ENCODE results near the gene EPHA10.
"Not testable (repeated sequence)": the region's sequence is repeated elsewhere in the genome, so short reads cannot be mapped to it uniquely, and the experiment has no call there.

The EPHA10 gene

DNA sequence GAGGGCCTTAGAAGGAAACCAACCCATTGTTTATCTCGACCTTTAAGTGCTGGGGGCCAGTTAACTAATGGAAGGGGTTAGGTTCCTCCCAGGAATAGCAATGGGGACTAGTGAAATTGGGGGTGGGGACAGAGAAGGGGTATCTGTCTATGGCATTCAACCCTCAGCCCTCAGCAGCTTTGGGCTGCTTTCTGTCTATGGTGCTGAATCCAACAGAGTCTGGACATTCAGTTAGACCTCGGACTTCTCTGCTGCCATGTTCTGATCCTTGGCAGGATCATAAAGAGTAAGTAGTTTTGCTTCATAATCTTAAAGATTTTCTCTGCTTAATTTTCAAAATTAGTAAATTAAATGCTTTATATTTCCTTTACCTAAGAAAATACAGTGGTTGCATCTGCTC is 2.6 kb upstream of the EPHA10 start:
- DNase-seq: no peak

DNA sequence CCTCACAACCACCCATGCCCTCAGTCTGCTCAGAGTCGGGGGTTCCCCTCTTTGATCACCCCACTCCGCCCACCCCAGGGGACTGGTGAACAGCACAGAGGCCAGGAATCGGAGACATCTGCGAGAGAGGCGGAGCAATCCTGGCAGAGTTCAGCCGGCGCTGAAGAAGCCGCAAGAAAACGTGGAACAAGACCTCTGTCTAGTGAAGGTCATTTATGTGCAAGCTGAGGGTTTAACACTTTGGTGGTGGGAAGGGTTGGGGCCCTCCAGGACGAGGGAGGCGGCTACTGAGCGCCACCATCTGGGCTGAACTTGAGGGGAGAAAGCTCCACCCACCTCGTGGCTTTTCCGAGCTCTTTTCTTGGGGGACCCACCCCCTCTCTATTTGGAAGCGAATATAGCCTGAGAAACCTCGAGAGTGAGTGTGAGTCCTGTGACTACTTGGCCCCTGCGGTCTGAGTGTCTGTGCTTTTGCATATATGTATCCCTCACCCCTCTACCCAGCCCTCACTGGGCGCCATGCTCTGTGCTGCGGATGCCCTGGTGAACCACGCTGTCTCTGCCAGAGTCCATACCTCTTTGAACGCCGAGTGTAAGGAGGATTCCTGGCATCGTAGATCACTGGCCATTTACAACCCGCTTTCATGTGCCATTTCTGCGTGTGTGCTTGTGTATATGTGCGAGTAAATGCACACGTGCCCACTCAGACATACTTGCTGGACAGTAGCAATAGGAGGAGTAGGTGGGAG is 1.2 kb upstream of the EPHA10 start:
- DNase-seq: peak; percentile 85

DNA sequence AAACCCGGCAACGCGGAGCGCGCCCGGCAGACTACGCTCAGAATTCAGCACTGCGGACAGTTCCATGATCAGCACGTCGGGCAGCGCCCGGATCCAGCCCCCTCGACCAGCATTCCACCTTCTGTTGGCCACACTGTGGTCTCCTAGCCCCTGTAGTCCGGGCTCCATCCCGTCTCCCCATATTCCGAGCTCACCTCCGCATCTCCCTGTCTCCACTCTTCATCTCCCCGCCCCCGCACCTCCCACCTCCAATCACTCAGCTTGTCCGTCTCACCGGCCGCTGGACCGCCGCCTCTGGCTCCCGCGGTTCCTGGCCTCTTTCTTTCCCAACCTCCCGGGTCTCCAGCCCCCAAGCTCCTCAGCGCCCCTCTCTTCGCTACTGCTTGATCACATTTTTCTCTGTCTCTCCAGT is 500 bp downstream of the EPHA10 start:
- no peak for DNase-seq

DNA sequence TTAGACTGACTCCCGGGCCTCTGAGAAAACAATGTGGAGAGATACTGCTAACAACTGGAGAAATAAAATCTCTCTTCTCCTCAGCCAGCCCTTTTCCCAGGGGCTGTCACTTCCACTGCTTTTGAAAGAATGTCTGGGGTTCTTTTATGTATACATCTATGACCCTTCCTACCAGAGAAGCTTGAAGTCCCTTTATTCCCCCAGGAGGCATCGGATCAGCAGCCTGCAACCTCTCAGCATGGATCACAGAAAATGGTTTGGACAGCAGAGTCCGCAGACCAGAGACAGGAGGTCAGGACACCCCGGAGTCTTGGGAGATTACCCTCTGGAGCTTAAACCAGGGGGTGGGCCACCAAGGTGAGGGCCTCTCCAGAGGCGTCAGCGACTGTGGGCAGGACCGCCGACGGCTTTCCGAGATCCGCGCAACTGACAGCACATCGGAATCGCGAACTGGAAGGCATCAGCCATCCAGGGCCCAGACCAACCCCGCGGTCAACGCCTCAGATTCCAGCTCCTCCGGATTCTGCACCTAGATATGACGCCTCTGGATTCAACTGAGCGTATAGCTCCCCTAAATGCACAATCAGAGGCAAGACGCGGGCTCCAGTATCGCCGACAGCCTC is 1.0 kb downstream of the EPHA10 start:
- no peak for DNase-seq

DNA sequence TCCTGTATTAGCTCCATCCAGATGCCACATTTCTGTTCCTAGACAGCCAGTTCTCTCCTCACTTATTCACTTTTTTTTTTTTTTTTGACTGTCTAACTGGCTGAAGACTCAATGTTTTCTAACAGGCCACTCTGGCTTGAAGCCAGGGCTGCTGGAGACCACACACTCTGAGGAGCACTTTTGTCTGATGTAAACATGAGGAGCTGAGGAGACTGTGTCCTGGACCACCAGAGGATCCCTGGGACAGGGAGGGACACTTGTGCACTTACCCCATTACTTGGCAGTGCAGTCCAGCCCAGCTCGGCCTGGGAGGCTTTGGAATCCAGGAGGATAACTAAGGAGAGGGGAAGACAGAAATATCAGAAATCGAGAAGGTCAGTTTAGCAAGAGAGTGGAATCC is 2.4 kb downstream of the EPHA10 start:
- no peak for DNase-seq

DNA sequence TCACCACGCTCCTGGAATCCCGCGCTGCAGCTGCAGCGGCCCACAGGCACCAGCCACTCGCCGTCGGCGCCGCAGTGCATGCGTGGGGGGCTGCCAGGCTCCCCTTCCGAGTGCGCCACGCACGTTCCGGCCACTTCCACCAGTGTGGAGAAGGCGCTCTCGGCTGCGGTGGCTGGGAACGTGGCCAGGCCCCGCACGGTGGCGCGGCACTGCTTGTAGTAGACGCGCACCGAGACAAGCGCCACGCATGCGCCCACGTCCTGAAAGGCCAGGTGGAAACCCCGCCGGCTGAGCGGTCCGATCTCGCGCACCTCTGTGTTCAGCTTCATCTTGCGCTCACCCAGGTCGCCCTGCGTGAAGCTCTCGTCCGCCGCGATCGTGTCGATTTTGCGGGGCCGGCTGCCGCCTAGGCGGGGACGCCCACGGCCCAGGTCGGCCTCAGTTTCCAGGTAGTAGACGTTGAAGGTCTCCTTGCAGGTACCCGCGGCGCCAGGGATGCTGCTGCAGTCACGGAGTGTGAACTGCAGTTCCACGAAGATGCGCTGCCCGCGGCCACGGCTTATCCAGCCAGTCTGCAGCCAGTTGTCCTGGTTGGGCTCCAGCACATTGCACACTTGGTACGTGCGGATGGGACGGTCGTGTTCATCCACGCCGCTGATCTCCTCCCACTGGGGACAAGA is 3.4 kb downstream of the EPHA10 start:
- DNase-seq: no peak

DNA sequence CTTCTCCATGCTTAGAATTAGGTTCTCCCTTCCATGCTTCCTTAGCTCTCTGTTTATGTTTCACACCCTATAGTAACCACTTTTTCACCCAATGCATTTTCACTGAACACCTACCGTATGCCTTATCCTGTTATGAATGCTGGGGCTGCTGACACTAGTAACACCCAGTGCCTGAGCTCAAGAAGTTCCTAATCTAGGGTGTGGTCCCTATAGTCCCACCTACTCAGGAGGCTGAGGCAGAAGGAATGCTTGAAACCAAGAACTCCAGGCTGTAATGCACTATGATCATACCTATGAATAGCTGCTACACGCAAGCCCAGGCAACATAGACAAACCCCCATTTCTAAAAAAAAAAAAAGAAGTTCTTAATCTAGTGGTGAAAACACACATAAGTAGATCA is 5.5 kb downstream of the EPHA10 start:
- DNase-seq: no peak

DNA sequence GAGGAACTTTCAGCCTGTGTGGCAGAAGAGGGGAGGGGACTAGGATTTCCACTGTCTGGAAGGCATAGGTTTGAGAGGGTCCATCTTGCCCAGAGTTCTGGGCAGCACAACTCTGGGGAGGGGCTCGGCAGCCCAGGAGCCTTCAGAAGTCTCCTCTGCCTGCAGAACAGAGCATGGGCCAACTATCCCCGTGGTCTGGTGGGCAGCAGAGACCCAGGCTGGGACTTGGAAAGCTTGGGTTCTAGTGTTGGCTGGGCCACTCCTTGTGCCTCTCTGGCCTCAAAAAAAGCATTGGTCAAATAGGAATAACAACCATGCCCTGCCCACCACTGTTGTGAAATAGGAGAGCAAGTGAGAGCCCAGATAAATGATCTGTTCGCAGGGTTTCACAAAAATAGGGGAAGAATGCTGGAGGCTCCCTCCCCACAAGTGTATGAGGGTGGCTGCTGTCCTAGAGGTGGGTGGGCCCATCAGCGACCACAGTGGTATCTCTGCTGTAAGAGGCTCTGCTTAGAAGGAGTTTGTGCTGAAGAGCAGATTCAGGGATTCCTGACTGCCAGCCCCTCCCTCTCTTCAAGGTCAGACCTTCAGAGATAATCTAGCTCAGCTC is 8.9 kb downstream of the EPHA10 start:
- no peak for DNase-seq

DNA sequence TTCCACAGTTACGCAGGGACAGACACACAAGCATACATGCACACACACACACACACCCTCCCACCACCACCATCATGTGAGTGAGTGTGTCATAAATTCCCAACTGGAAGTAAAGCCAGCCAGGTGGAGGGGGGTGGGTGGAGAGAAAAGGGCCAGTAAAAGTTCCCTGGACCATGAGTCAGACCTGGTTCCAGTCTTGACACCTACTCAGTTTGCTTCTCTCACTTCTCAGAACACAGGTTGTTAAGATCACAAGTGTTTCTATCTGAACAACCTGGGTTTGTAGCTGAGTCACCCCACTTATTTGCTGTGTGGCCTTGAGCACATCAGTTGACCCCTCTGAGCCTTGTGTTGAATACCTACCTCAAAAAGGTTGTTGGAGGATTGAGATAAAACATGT is 9.6 kb downstream of the EPHA10 start:
- no peak for DNase-seq

DNA sequence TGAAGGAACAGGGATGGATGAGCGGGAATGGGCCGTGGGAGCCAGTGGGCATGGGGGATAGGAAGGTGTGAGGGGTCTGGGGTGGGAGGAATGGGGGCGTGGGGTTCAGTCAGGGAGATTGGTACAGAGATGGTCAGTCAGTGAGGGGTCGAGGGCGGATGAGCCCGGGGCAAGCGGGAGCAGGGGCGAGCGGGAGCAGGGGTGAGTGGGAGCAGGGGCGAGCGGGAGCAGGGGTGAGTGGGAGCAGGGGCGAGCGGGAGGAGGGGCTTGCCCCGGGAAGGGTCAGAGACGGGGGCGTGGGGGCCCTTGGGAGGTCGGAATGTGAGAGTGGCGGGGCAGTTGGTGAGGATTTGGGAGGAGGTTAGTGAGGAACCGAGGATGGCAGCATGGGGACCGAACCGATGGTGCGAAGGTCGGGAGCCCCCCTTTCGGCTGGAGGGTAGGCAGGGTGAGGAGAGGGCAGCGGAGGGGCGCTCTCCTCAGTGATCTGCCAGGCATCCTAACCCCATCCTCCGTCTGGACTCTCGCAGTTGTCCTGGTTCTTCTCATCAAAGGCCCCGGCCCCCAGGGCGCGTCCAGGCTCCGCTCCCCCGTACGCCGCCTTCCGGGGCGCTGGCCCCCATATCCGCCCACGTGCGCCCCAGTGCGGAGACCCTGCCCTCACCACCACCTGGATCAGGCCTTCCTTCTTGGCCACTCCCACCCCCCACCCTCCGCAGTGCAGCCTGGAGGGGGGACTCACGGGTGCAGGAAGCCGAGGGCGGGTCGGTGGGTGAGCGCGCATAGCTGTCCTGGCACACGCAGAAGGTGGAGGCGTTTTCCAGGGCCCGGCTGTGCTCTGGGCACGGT is 11.2 kb downstream of the EPHA10 start:
- DNase-seq: no peak

DNA sequence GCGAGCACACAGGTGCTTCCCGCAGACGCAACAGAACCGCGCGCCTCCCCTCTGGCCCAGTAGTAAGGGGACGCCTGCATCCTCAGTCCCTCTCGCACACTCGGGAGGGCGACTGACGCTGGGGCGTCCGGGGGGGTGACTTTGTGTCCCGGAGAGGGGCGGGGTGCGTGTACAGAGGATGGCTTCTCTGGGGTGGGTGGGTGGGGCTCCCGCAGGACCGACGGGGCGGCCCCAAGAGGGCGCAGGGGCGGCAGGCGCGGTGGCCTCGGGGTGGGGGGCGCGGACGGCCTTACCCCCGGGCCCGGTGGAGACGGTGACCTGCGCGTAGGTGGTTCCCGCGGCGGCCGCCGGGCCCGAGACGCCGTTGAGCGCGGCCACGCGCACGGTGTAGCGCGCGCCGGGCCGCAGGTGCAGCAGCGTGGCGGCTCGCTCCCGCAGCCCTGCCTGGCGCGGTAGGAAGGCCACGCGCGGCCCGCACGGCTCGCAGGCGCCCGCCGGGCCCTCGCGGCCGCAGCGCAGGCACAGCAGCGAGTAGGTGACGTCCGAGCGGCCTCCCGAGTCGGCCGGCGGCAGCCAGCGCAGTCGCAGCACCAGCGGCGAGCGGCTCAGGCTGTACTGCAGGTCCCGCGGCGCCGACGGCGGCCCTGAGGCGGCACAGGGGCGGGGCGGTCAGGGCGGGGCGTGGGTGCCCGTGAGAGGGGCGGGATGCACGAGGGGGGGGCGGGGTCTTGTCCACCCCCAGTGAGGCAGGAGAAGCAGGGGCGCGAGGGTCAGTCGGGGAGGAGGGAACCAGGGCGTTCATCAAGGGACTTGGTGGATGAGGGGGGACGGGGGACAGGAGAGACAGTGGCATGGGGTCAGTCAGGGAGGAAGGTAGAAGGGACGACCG is 12.1 kb downstream of the EPHA10 start:
- peak; percentile 83 for DNase-seq

DNA sequence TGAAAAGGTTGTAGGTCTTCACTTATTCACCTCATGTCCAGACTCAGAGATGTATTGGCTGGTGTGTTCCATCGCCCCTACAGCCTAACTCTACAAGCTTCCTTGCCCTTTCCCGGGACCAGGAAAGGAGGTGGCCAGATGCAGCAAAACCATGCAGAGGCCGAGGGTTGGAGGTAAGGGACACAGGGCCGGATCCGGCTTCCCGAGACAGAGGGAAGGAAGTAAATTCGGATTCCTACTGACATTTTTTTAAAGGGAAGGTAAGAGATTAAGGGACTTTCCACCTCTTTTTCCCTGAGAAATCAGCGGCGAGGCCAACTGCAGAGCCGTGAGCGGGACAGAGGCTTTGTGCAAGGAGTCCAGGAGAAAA is 12.7 kb downstream of the EPHA10 start:
- DNase-seq: no peak

DNA sequence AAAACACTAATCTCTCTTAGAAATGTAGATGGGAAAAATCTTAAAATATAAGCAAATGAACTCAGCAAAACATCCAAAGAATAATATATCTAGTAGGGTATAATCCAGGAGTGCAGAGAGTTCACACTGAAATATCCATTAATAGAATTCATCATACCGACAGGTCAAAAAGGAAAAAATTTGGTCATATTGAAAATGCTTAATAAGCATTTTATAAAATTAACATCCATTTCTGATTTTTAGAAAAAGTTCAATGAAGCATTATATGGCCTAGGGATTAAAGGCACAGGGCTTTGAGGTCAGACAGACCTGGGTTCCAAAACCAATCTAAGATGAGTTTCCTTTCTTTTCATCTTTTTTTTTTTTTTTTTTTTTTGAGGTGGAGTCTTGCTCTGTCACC is 16.4 kb downstream of the EPHA10 start:
- DNase-seq: no peak

DNA sequence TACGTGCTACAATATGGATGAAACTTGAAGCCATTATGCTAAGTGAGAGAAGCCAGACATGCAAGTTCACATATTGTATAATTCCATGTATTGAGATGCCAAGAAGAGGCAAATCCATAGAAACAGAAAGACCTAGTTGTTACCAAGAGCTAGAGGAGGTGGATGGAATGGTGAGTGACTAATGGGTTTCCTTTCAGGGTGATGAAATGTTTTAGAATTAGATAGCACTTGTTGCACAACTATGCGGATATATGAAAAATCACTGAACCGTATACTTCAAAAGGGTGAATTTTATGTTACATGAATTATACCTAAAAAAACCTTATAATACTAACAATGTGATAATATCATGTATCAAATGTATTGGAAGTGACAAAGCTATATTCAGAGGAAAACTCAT is 18.1 kb downstream of the EPHA10 start:
- DNase-seq: no peak

DNA sequence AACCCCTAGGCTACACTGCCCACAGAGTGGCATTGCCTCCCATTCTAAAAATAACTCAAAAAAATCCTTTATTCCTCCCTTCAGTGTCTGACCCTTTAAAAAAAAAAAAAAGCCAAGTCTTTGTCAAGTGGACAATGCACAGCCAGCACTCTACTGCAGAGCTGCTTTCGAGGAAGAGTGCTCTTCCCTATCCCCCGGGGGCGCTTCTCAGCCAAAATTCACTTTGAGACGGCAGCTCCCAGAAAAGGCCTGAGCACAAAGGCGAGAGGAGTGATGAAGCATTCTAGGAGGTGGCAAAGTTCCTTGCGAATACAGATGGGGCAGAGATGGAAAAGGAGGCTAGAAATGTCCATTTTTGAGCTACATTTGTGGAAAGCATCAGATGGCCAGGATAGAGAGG is 23.3 kb downstream of the EPHA10 start:
- no peak for DNase-seq

DNA sequence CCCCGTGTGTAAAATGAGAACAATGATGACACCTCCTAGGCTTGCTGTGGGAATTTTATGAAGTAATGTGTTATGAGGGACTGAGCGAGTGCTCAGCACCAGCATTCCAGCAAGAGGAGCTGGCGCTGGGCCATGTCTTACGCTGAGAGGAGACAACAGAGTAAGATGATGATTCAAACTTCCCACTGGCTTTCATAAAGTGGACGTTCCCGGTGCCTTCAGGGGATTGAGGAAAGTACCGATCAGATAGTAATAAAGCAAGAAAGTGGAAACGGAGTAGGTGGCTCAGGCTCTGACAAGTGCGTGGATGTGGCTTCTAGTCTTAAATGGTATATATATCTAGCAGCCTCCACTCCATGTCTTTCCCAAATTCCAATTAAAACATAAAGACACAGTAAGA is 23.8 kb downstream of the EPHA10 start:
- DNase-seq: no peak

DNA sequence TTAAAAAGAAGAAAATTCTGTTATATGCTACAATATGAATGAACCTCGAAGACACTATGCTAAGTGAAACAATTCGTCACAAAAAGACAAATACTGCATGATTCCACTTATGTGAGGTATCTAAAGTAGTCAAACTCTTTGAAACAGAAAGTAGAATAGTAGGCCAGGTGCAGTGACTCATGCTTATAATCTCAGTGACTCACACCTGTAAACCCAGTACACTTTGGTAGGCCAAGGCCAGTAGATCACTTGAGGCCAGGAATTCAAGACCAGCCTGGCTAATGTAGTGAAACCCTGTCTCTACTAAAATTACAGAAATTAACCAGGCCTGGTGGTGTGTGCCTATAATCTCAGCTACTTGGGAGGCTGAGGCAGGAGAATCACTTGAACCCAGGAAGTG is 25.7 kb downstream of the EPHA10 start:
- no peak for DNase-seq

DNA sequence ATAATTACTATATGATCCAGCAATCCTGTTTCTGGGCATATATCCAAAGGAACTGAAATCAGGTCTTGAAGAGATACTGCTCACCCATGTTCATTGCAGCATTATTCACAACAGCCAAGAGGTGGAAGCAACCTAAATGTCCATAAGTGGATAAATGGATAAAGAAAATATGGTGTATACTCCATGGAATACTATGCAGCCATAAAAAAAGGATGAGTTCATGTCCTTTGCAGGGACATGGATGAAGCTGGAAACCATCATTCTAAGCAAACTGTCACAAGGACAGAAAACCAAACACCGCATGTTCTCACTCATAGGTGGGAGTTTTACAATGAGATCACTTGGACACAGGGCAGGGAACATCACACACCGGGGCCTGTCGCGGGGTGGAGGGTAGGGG is 26.3 kb downstream of the EPHA10 start:
- DNase-seq: not testable (repeated sequence)

DNA sequence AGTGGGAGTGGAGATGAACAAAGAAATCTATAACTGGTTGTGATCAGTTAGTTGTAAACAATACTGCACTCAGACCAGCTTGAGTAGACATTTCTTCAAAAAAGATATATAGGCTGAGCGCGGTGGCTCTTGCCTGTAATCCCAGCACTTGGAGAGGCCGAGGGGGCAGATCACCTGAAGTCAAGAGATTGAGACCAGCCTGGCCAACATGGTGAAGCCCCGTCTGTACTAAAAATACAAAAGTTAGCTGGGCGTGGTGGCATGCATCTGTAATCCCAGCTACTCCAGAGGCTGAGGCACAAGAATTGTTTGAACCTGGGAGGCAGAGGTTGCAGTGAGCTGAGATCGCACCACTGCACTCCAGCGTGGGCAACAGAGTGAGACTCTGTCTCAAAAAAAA is 26.9 kb downstream of the EPHA10 start:
- DNase-seq: not testable (repeated sequence)

DNA sequence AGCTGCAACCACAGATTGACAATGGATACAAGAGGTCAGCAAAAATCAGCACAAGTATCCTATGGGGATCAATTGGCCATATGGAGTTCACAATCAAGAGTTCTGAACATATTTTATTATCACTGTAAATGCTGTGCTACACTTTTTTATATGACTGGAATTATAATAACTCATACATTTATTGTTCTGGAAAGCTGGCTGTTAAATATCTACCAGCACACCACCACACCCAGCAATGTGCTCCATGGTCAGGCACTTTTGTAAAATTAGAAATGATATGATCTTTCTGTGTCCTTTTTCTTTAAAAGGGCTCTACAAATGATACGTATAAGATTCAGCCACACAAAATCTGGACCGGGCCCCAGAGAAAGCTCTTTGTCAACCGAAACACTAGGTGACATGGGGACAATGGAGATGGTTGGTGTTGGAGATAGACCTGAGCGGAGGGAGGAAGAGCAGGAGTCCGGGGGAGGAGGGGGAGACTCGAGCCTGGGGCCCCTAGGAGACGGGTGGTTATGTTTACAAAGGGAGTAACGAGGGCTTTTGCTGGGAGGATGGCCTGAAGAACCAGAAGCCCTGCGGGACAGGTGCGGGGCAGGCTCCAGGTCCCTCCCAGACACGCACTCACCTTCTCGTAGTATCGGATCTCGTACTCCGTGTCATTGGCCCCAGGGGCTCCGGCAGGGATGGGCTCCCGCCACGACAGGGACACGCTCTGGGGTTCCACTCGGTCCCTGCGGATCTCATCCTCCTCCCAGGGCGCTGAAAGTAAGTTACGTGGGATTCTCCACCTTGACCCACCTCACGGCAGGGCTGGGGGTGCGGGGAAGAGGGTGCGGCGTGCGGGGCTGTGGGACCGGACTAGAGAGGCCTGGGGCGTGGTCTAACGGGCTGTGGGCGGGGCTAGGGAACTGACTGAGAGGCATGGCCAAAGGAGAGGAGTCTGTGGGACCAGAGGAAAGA is 30.0 kb downstream of the EPHA10 start:
- no peak for DNase-seq
